GM21390 (cell line): Measurements from ENCODE around the gene RLN1.
"Not testable (repeated sequence)": the region's sequence is repeated elsewhere in the genome, so short reads cannot be mapped to it uniquely, and the experiment has no call there.

Source experiments
- ATAC-seq: cut with Tn5 transposase; IDR thresholded peaks from one replicate; pipeline ENCODE4 v1.9.1; 2021; ENCODE audit not compliant: unreplicated experiment

RLN1 gene

GRCh38 chr9:5338992-5339981 is at the start of gene RLN1:
RLN1 (minus strand) TSS chr9:5339876; CDS start chr9:5339746, 130 bp downstream.
- ATAC-seq, result peak; percentile 99

GRCh38 chr9:5389109-5389732 is 49.5 kb upstream of the RLN1 start:
- ATAC-seq, result peak; percentile 73

- no peak for ATAC-seq
These were observed 48.5 kb upstream of the RLN1 start for GRCh38 chr9:5388026-5388819.

- no peak for ATAC-seq
These were observed 44.8 kb upstream of the RLN1 start for GRCh38 chr9:5384436-5384835.

- no peak for ATAC-seq
These were observed 42.8 kb upstream of the RLN1 start for GRCh38 chr9:5382479-5382878.

- ATAC-seq, result no peak
These were observed 36.3 kb upstream of the RLN1 start for GRCh38 chr9:5375790-5376477.

- peak; percentile 70 for ATAC-seq
These were observed 35.4 kb upstream of the RLN1 start for GRCh38 chr9:5375091-5375490.

GRCh38 chr9:5364294-5365024 is 24.8 kb upstream of the RLN1 start:
- ATAC-seq, result peak; percentile 95

GRCh38 chr9:5361326-5362010 is 21.8 kb upstream of the RLN1 start:
- ATAC-seq, result no peak

- no peak for ATAC-seq
These were observed 20.7 kb upstream of the RLN1 start for GRCh38 chr9:5360341-5360740.

- no peak for ATAC-seq
These were observed 17.9 kb upstream of the RLN1 start for GRCh38 chr9:5357431-5358105.

GRCh38 chr9:5355817-5356216 is 16.1 kb upstream of the RLN1 start:
- ATAC-seq, result no peak

- no peak for ATAC-seq
These were observed 15.6 kb upstream of the RLN1 start for GRCh38 chr9:5355226-5355625.

GRCh38 chr9:5354184-5354583 is 14.5 kb upstream of the RLN1 start:
- no peak for ATAC-seq

- no peak for ATAC-seq
These were observed 13.1 kb upstream of the RLN1 start for GRCh38 chr9:5352637-5353248.

GRCh38 chr9:5336688-5337087 is 3.0 kb downstream of the RLN1 start:
- no peak for ATAC-seq

GRCh38 chr9:5331276-5331675 is 8.4 kb downstream of the RLN1 start:
- not testable (repeated sequence) for ATAC-seq

- no peak for ATAC-seq
These were observed 12.7 kb downstream of the RLN1 start for GRCh38 chr9:5326893-5327548.
